T-cell (primary cell): Measurements from ENCODE around the gene NAPEPLD. TPM values are rescaled to one million over a fixed set of nuclear protein-coding genes. Genes with fewer than 3 reads are reported as not detected.

Experiments
- ATAC-seq, 4 experiments: fragments of 200-7000 bp in 3 of 4; fragments of 150-1000 bp in 1 of 4; cut with Tn5 transposase; replicated peaks in 1 of 4; 1 replicate in 3 of 4; 2 replicates in 1 of 4; pipeline ENCODE4 v1.10.0; 2021; ENCODE audit warnings: moderate library complexity in 3 of 4, mild to moderate bottlenecking in 2 of 4, moderate number of reproducible peaks in 1 of 4
- CTCF ChIA-PET, 2 donors: fragments of 300-600 bp; sonication (Branson Sonifier 250); formaldehyde crosslinking; loops; one replicate each; lab custom pipeline; 2022; ENCODE audit warnings: antibody characterized with exemption in 2 of 2; lab: Charles Lee
- POLR2A ChIA-PET, 2 donors: fragments of 300-600 bp; sonication (Branson Sonifier 250); formaldehyde crosslinking; loops; one replicate each; lab custom pipeline; 2022; ENCODE audit warnings: antibody characterized with exemption in 2 of 2; lab: Charles Lee
- DNase-seq, 35 experiments: peaks; one replicate each; pipeline versions ENCODE4 v3.0.0 to v3.0.0-alpha.2; 2013 to 2023
- H3K27ac ChIP-seq: one replicate; pipeline ENCODE4 v1.5.1; 2013; ENCODE audit warnings: low read length
- H3K27me3 ChIP-seq, 2 experiments: replicated peaks in 1 of 2; 1 replicate in 1 of 2; 2 replicates in 1 of 2; pipeline versions ENCODE4 v1.6.1 to v1.7.0; 2013; ENCODE audit warnings: low read length in 1 of 2, mixed read lengths in 1 of 2; ENCODE audit not compliant: control insufficient read depth in 2 of 2, insufficient read depth in 2 of 2; ENCODE audit errors: extremely low read depth in 1 of 2
- H3K36me3 ChIP-seq, 2 donors: 1 replicate in 1 of 2; 2 replicates in 1 of 2; pipeline versions ENCODE4 v1.6.1 to v1.7.0; 2013; ENCODE audit warnings: low read length in 1 of 2; ENCODE audit not compliant: control insufficient read depth in 2 of 2, insufficient read depth in 1 of 2; ENCODE audit errors: extremely low read depth in 1 of 2
- H3K4me1 ChIP-seq, 2 experiments: 1 replicate in 1 of 2; 2 replicates in 1 of 2; pipeline versions ENCODE4 v1.6.1 to v1.7.0; 2013; ENCODE audit warnings: low read length in 2 of 2, mixed read lengths in 1 of 2; ENCODE audit not compliant: insufficient read depth in 2 of 2, control insufficient read depth in 1 of 2; ENCODE audit errors: extremely low read depth in 1 of 2
- H3K4me3 ChIP-seq, 2 donors: 1 replicate in 1 of 2; 2 replicates in 1 of 2; pipeline versions ENCODE4 v1.5.1 to v1.7.0; 2013; ENCODE audit warnings: mild to moderate bottlenecking in 2 of 2, low read length in 1 of 2, moderate library complexity in 1 of 2; ENCODE audit not compliant: control insufficient read depth in 1 of 2; ENCODE audit errors: extremely low read depth in 1 of 2
- H3K9me3 ChIP-seq: 2 replicates; pipeline ENCODE4 v1.7.0; 2013
- H3K27ac Mint-ChIP-seq, 2 donors: one replicate each; pipeline ENCODE4 v1.8.0; 2020 to 2021; ENCODE audit warnings: mild to moderate bottlenecking in 2 of 2, mixed read lengths in 2 of 2
- H3K27me3 Mint-ChIP-seq, 2 donors: one replicate each; pipeline ENCODE4 v1.8.0; 2021 to 2022; ENCODE audit warnings: mixed read lengths in 2 of 2
- H3K36me3 Mint-ChIP-seq: one replicate; pipeline ENCODE4 v1.8.0; 2021; ENCODE audit warnings: mixed read lengths
- H3K4me1 Mint-ChIP-seq, 3 donors: one replicate each; pipeline ENCODE4 v1.8.0; 2020 to 2022; ENCODE audit warnings: mixed read lengths in 3 of 3, mild to moderate bottlenecking in 1 of 3
- H3K4me3 Mint-ChIP-seq, 3 donors: one replicate each; pipeline ENCODE4 v1.8.0; 2020 to 2022; ENCODE audit warnings: mild to moderate bottlenecking in 3 of 3, mixed read lengths in 3 of 3, moderate library complexity in 3 of 3
- H3K9me3 Mint-ChIP-seq, 3 donors: one replicate each; pipeline ENCODE4 v1.8.0; 2020 to 2022; ENCODE audit warnings: mixed read lengths in 3 of 3
- WGBS: methylation state at CpG from one replicate; pipeline ENCODE4 v1.1.5; 2013; ENCODE audit warnings: missing lambda C conversion rate; ENCODE audit not compliant: insufficient coverage; 5-methylcytosine and 5-hydroxymethylcytosine counted together
- total RNA-seq, 35 experiments: library from RNA in 6 of 35; stranded (reverse) in 6 of 35; fragments of 120-200 nt in 1 of 35; gene quantifications; one replicate each; pipeline versions ENCODE4 v1.2.1 to v1.2.4 and lab custom pipeline; 2013 to 2026

The NAPEPLD gene
- total RNA-seq, 5 donors from 2014 or later (not counting 1 experiment from before 2014, with no cell fraction given), result 5.4 to 19.1 (median 15.8) TPM

DNA sequence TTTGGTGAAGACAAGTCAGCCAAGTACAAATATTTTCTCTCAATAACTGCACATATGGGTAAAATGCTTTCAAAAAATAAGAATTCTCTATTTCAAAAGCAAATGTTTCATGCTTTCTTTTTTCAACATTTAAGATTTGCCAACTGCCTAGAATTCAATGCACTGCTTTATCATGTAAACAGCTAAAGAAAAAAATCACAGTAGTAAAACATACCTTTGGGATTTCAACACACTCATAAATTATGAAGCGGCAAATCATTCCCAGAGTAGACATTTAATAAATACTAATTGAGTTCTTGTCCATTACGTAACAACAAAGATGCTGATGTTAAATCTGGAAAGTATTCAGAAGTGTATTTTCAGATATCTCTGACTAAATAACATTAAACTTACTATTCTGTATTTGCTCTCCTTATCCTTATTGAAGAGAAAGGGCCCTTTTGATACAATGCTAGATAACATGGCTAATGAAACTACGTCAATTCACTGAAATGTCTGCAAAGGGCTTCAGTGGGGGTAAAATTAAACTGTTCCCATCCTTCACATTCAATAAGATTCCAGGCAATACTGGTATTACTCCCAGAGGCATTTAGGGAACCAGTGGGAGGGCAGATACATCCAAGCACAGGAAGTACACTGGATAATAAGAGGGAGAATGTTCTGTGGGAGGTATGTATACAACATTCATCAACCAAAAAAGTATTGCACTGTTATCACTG, 13.9 kb downstream of the NAPEPLD start:
- peaks cover 10 to 15% (median 10%) of the 10 kb centered on the region in 3 donors for H3K4me1 Mint-ChIP-seq
- no peak overlapping the region for H3K4me3 Mint-ChIP-seq
- H3K9me3 Mint-ChIP-seq, result no peaks in the 10 kb centered on the region
- WGBS, result no CpG with 5 or more reads among the region's 3 CpGs
- DNase-seq (no peak), ATAC-seq (no peak)
- Histone ChIP-seq H3K27me3 (no peaks in the 10 kb centered on the region), H3K4me1 (no peaks in the 10 kb centered on the region), H3K4me3 (no peak overlapping the region), H3K9me3 (no peaks in the 10 kb centered on the region), H3K27ac (no peak overlapping the region), H3K36me3 (no peaks in the 10 kb centered on the region)
- H3K27me3 Mint-ChIP-seq, result no peaks in the 10 kb centered on the region
- CTCF ChIA-PET, result no interaction called here
- peaks cover 4% of the 10 kb centered on the region for H3K36me3 Mint-ChIP-seq
- POLR2A ChIA-PET, result no interaction called here
- H3K27ac Mint-ChIP-seq, result no peak overlapping the region

DNA sequence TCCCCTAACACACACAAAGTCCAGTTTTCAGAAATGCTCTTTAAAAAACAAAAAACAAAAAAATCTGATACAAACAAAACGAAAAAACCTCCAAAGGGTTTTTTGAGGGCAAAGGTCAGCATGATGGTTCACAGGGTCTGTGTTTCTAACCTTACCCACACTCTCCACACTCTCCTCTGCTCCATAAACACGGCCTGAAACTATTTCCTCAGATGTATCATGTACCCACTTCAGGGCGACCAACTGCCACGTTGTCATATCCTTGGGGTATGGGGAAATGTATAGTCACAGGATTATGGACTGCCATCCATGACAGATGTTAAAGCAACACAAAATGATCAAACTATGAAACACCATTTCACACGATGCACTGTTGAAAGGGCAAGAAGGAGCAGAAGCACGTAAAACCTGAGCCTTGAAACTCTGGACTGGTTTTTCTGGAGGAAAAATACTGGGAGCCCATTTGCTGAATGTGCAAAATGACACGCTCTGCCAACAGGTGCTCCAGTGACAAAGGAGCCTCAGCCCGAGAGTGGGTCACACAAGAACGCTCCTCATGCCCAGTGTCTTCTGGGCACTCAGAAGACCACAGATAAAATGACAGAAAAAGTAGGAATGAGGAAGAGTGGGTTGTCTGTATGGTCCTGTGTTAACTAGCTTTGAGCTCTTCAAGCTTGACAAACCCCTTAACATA, 15.8 kb downstream of the NAPEPLD start:
- H3K4me3 ChIP-seq, result no peak overlapping the region
- Mint-ChIP-seq H3K27ac (no peak overlapping the region), H3K4me3 (no peak overlapping the region), H3K4me1 (peaks cover 10 to 20% (median 15%) of the 10 kb centered on the region in 3 donors), H3K27me3 (no peaks in the 10 kb centered on the region), H3K36me3 (peaks cover 9% of the 10 kb centered on the region), H3K9me3 (no peaks in the 10 kb centered on the region)
- DNase-seq (no peak), ATAC-seq (no peak)
- H3K9me3 ChIP-seq, result no peaks in the 10 kb centered on the region
- CTCF ChIA-PET, result interaction anchor here in 1 of 2 donors (0.7 kb wide), 1 partner anchor 17 kb away, joined by 3 read pairs; no protein-coding TSS in a partner anchor
- no peaks in the 10 kb centered on the region for H3K27me3 ChIP-seq
- no peak overlapping the region for H3K27ac ChIP-seq
- WGBS, result 77% methylated on average over 5 of the region's 9 CpGs
- H3K36me3 ChIP-seq, result peaks cover 5% of the 10 kb centered on the region in 2 donors
- POLR2A ChIA-PET, result no interaction called here
- no peaks in the 10 kb centered on the region for H3K4me1 ChIP-seq

DNA sequence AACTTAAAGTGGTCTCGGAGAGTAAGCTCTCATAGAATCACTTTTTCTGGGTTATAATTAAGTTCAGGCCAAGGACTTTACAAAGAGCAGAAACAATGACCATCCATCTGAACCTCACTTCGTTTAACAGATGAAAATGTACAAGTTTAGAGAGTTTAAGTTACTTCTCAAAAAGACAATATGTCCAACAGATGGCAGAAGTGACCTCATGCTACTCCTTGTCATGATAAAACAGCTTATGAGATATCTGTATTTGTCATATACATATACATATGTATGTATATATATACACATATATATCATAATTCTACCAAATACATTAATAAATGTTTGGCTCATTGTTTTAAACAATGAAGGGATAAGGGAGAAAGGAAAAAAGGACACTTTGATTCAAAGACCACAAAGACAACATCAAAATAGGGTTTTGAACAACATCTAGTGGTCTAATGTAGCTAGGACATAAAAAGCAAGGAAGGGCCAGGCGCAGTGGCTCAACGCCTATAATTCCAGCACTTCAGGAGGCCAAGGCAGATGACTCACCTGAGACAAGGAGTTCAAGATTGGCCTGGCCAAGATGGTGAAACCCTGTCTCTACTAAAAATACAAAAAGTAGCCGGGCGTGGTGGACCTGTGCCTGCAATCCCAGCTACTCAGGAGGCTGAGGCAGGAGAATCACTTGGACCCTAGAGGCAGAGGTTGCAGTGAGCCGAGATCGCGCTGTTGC, 17.8 kb downstream of the NAPEPLD start:
- H3K27me3 ChIP-seq, result no peaks in the 10 kb centered on the region
- DNase-seq (no peak), ATAC-seq (no peak)
- Mint-ChIP-seq H3K36me3 (peaks cover 27% of the 10 kb centered on the region), H3K27ac (no peak overlapping the region), H3K4me3 (no peak overlapping the region), H3K27me3 (no peaks in the 10 kb centered on the region), H3K9me3 (no peaks in the 10 kb centered on the region), H3K4me1 (peaks cover 10 to 20% (median 15%) of the 10 kb centered on the region in 3 donors)
- H3K36me3 ChIP-seq, result peaks cover 9 to 18% of the 10 kb centered on the region in 2 donors
- WGBS, result 73% methylated on average over 5 of the region's 9 CpGs
- ChIA-PET CTCF (no interaction called here), POLR2A (no interaction called here)
- no peaks in the 10 kb centered on the region for H3K9me3 ChIP-seq
- H3K27ac ChIP-seq, result no peak overlapping the region
- no peak overlapping the region for H3K4me3 ChIP-seq
- no peaks in the 10 kb centered on the region for H3K4me1 ChIP-seq

DNA sequence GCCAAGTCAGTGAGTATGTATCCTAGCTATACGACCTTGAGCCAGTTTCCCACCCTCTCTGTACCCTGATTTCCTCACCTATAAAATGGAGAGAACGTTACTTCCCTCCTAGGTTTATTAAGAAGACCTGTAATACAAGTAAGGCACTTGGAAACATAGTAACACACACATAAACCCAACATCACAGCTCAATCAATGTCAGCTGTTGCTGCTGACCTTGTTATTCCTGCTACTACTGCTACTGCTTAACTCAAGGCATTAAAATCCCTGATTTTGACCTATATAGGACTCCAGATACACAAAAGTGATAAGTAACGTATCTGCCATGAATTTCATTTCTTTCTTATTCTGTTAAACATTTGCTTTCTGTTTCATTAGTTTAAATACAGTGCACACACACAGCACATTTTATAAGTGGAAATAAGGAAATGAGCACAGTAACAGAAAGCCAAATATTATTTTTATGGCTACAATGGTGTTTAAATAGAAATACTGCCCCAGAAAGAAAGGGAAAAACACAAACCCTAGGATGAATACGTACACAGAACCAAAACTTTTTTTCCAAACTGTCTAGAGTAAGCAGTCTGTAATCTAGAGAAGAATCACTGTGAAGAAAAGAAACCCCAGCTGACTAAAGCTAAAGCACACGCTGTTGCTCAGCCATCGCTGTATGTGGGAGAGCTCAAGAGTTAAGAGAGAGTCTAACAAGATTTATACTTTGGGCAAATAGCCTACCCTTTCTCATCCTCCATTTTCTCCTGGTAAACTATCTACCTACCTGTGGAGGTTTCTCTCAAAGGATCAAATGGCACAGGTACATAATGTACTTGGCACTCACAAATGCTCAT, 19.0 kb downstream of the NAPEPLD start:
- no peak overlapping the region for H3K27ac Mint-ChIP-seq
- H3K36me3 Mint-ChIP-seq, result peaks cover 30% of the 10 kb centered on the region
- Histone ChIP-seq H3K27ac (no peak overlapping the region), H3K9me3 (no peaks in the 10 kb centered on the region), H3K4me3 (no peak overlapping the region), H3K27me3 (no peaks in the 10 kb centered on the region), H3K4me1 (no peaks in the 10 kb centered on the region), H3K36me3 (peaks cover 9 to 20% of the 10 kb centered on the region in 2 donors)
- CTCF ChIA-PET, result no interaction called here
- ATAC-seq (no peak), DNase-seq (no peak)
- H3K27me3 Mint-ChIP-seq, result no peaks in the 10 kb centered on the region
- peaks cover 10 to 15% (median 15%) of the 10 kb centered on the region in 3 donors for H3K4me1 Mint-ChIP-seq
- H3K9me3 Mint-ChIP-seq, result no peaks in the 10 kb centered on the region
- WGBS, result 100% methylated on average over 1 of the region's 6 CpGs
- no peak overlapping the region for H3K4me3 Mint-ChIP-seq
- POLR2A ChIA-PET, result interaction anchor here in 1 of 2 donors (0.6 kb wide), 1 partner anchor 14 kb away, joined by 3 read pairs; no protein-coding TSS in a partner anchor

DNA sequence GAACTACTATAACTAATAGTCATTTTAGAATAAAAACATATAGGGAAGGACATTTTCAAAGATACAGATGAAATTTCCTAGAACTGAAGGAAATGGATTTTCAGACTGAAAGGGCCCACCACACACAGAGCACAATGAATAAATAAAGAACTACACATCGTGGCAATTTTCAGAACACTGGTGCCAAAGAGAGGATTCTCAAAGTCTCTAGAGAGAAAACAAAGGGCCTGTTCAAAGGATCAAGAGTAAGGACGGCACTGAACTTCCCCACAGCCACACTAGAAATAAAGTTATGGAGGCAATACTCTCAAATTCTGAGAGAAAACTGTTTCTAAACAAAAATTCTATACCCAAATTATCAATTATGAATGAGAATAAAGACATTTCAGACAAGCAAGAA, 21.9 kb downstream of the NAPEPLD start:
- no peaks in the 10 kb centered on the region for H3K27me3 Mint-ChIP-seq
- H3K9me3 Mint-ChIP-seq, result no peaks in the 10 kb centered on the region
- Histone ChIP-seq H3K4me1 (no peaks in the 10 kb centered on the region), H3K36me3 (peaks cover 9 to 32% of the 10 kb centered on the region in 2 donors), H3K27me3 (no peaks in the 10 kb centered on the region), H3K4me3 (no peak overlapping the region), H3K27ac (no peak overlapping the region), H3K9me3 (no peaks in the 10 kb centered on the region)
- DNase-seq, result no peak
- no CpG with 5 or more reads among the region's 2 CpGs for WGBS
- H3K4me3 Mint-ChIP-seq, result no peak overlapping the region
- peaks cover 7 to 20% (median 7%) of the 10 kb centered on the region in 3 donors for H3K4me1 Mint-ChIP-seq
- CTCF ChIA-PET, result no interaction called here
- POLR2A ChIA-PET, result no interaction called here
- ATAC-seq, result no peak
- peaks cover 37% of the 10 kb centered on the region for H3K36me3 Mint-ChIP-seq
- H3K27ac Mint-ChIP-seq, result no peak overlapping the region
